Coronary artery (tissue), 2 donors: Measurements from ENCODE around the gene EMC7.

ENCODE experiments used
- DNase-seq: peaks from one replicate; pipeline ENCODE4 v3.0.0-alpha.2; 2017; ENCODE audit warnings: low spot score
- H3K27ac ChIP-seq, 2 donors: fragments of 200-600 bp; sonication (generic); one replicate each; pipeline ENCODE4 v1.5.1; 2016 to 2019
- H3K4me3 ChIP-seq: fragments of 200-600 bp; sonication (generic); 2 replicates; pipeline ENCODE4 v1.5.1; 2016; ENCODE audit warnings: mild to moderate bottlenecking, moderate library complexity
- TF ChIP-seq, protein P1 (sequence below): fragments of 200-600 bp; sonication (generic); IDR thresholded peaks from one replicate; pipeline ENCODE4 v1.5.1; 2019; ENCODE audit warnings: antibody characterized with exemption

EMC7 gene

GRCh38 chr15:34101366-34102174 is at the start of gene EMC7, which contains the start of gene PGBD4:
TSS of gene EMC7 (minus strand) at chr15:34101862. CDS start at chr15:34101839, 23 bp downstream.
TSS of gene PGBD4 (plus strand) at chr15:34102083. CDS start at chr15:34102532, 449 bp downstream.
- H3K4me3 ChIP-seq, result peak within 1 kb of the TSS; percentile 93
- DNase-seq, result peak; percentile 99
- TF ChIP-seq, protein P1, sequence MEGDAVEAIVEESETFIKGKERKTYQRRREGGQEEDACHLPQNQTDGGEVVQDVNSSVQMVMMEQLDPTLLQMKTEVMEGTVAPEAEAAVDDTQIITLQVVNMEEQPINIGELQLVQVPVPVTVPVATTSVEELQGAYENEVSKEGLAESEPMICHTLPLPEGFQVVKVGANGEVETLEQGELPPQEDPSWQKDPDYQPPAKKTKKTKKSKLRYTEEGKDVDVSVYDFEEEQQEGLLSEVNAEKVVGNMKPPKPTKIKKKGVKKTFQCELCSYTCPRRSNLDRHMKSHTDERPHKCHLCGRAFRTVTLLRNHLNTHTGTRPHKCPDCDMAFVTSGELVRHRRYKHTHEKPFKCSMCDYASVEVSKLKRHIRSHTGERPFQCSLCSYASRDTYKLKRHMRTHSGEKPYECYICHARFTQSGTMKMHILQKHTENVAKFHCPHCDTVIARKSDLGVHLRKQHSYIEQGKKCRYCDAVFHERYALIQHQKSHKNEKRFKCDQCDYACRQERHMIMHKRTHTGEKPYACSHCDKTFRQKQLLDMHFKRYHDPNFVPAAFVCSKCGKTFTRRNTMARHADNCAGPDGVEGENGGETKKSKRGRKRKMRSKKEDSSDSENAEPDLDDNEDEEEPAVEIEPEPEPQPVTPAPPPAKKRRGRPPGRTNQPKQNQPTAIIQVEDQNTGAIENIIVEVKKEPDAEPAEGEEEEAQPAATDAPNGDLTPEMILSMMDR, result no peak

DNA sequence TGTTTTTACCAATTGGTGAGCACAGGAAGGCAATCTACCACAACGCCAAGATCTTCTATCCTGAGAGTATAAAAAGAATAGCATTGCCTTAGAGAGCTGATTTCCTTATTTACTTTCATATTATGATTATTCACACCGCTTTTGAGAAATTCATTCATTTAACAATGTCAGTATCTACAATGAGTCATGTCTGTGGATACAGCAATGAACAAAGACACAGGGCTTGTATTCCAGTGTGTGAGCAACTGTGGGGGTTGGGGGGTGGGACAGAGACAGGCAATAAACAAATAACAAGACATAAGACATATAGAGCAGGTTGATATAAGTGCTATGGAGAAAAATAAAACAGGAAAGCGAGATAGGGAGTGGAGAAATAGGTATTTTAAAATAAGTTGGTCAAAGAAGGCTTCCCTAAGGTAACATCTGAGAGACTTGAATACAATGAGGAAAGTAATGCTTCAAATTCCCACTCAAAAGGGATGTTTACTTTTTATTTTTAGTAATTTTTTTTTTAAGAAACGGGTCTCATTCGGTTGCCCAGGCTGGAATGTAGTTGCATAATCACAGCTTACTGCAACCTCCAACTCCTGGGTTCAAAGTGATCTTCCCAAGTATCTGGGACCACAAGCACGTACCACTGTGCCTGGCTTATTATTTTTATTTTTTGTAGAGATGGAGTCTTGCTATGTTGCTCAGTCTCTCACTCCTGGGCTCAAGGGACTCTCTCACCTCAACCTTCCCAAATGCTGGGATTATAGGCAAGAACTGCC is 45.9 kb upstream of the EMC7 start:
- H3K27ac ChIP-seq, result no peak overlapping the region
- TF ChIP-seq, protein P1, result no peak
- no peak overlapping the region for H3K4me3 ChIP-seq
- no peak for DNase-seq

More at GRCh38 chr15:34101366-34102174, at the start of gene EMC7, which contains the start of gene PGBD4:
- H3K27ac ChIP-seq, result peak within 1 kb of the TSS; percentile 65 to 88

DNA sequence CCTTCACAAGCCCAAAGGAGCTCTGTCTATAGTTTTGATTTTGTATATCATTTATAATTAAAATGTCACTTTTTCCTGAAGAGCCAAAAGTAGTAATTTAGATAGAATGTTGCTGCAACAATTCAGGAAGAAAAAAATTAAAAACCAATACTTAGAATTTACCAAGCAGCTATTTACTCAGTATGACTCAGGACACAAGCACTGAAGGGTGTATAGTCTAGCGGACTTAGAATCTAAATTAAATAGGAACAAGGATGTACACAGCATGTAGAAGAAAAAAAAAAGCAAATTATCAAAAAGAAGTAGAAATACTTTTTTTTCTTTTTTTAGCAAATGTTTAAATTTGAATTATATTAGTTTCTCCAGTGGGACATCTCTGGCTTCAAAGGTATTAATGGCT is 31.8 kb upstream of the EMC7 start:
- Histone ChIP-seq H3K27ac (no peak overlapping the region), H3K4me3 (no peak overlapping the region)
- TF ChIP-seq, protein P1, result no peak
- DNase-seq, result no peak

- H3K4me3 ChIP-seq, result no peak overlapping the region
- no peak for DNase-seq
- no peak overlapping the region for H3K27ac ChIP-seq
- TF ChIP-seq, protein P1, result no peak
These were observed 31.2 kb upstream of the EMC7 start for GRCh38 chr15:34132881-34133280.

- Histone ChIP-seq H3K4me3 (no peak overlapping the region), H3K27ac (no peak overlapping the region)
- DNase-seq, result no peak
- TF ChIP-seq, protein P1, result no peak
These were observed 27.2 kb upstream of the EMC7 start for GRCh38 chr15:34128898-34129297.

- no peak for DNase-seq
- TF ChIP-seq, protein P1, result no peak
- H3K27ac ChIP-seq, result no peak overlapping the region
- no peak overlapping the region for H3K4me3 ChIP-seq
These were observed 24.9 kb upstream of the EMC7 start for GRCh38 chr15:34126522-34126921.
